K562 (cell line): ENCODE results near the gene HNRNPF. TPM values are rescaled to one million over a fixed set of nuclear protein-coding genes. Genes with fewer than 3 reads are reported as not detected.
"Not testable (repeated sequence)": the region's sequence is repeated elsewhere in the genome, so short reads cannot be mapped to it uniquely, and the experiment has no call there.

Experiments
- ATAC-seq: fragments of 200-7000 bp; cut with Tn5 transposase; 3 replicates; pipeline ENCODE4 v1.9.1; 2020; ENCODE audit warnings: moderate library complexity
- BruUV-seq: library from RNA; stranded (reverse); fragments of 400-500 nt; replicated peaks from 2 replicates; lab custom pipeline; 2021; lab: Mats Ljungman, UMichigan
- CTCF ChIA-PET: fragments of 300-600 bp; formaldehyde crosslinking; extraction: SDS; loops from one replicate; lab custom pipeline; 2021; ENCODE audit warnings: low intra/inter-chr PET ratio; lab: Yijun Ruan, JAX
- POLR2A ChIA-PET: fragments of 300-600, 350-650 bp; sonication (Branson Sonifier 250); formaldehyde crosslinking; extraction: SDS; loops from one replicate; lab custom pipeline; 2021; ENCODE audit warnings: antibody characterized with exemption, inconsistent platforms; lab: Yijun Ruan, JAX
- DNase-seq, 4 experiments: peaks; one replicate each; pipeline versions ENCODE4 v3.0.0 to v3.0.0-alpha.2; 2011 to 2018; ENCODE audit warnings: low spot score in 3 of 4, mixed read lengths in 3 of 4; ENCODE audit errors: extremely low read depth in 1 of 4
- FAIRE-seq: peaks from 2 replicates; lab custom pipeline; 2011; peaks lifted over from hg19 to GRCh38; lab: Jason Lieb, UNC
- H2AFZ ChIP-seq: 2 replicates; pipeline ENCODE4 v1.6.0; 2011; ENCODE audit warnings: low read depth, low read length, control low read depth, inconsistent platforms
- H3K27ac ChIP-seq: fragments of 200-600 bp; 3 replicates; pipeline ENCODE4 v1.8.0; 2011; ENCODE audit warnings: low read depth, mild to moderate bottlenecking, control low read depth, inconsistent platforms, low read length, moderate library complexity, mixed read lengths; ENCODE audit errors: extremely low read depth
- H3K27me3 ChIP-seq, 2 experiments: fragments of 300-600 bp in 1 of 2; 2 replicates in 1 of 2; 3 replicates in 1 of 2; pipeline versions ENCODE4 v1.6.0 to v1.8.0; 2011; ENCODE audit warnings: inconsistent platforms in 2 of 2, low read length in 2 of 2, mild to moderate bottlenecking in 1 of 2, mixed read lengths in 1 of 2, moderate library complexity in 1 of 2; ENCODE audit not compliant: control insufficient read depth in 2 of 2, insufficient read depth in 2 of 2
- H3K36me3 ChIP-seq: fragments of 300-600 bp; 3 replicates; pipeline ENCODE4 v1.8.0; 2011; ENCODE audit warnings: mild to moderate bottlenecking, low read length, inconsistent platforms; ENCODE audit not compliant: control insufficient read depth, insufficient read depth
- H3K4me1 ChIP-seq, 2 experiments: fragments of 200-600 bp in 1 of 2; replicated peaks in 1 of 2; 2 replicates in 1 of 2; 3 replicates in 1 of 2; pipeline versions ENCODE4 v1.5.1 to v1.8.0; 2011; ENCODE audit warnings: inconsistent platforms in 2 of 2, low read length in 2 of 2, mild to moderate bottlenecking in 1 of 2, mixed read lengths in 1 of 2, moderate library complexity in 1 of 2; ENCODE audit not compliant: control insufficient read depth in 2 of 2, insufficient read depth in 2 of 2
- H3K4me2 ChIP-seq: 2 replicates; pipeline ENCODE4 v1.6.1; 2011; ENCODE audit warnings: low read length, control low read depth, inconsistent platforms, mixed read lengths; ENCODE audit not compliant: insufficient read depth
- H3K4me3 ChIP-seq: fragments of 200-600 bp; sonication (generic), shearing (Covaris generic); 2 replicates; pipeline ENCODE4 v1.5.1; 2016; ENCODE audit warnings: control low read depth, inconsistent platforms
- H3K79me2 ChIP-seq: fragments of 200-600 bp; 3 replicates; pipeline ENCODE4 v1.8.0; 2011; ENCODE audit warnings: low read length, inconsistent platforms; ENCODE audit not compliant: control insufficient read depth, insufficient read depth
- H3K9ac ChIP-seq, 2 experiments: 2 replicates each; pipeline versions ENCODE4 v1.6.0 to v1.6.1; 2011; ENCODE audit warnings: low read depth in 2 of 2, low read length in 2 of 2, control low read depth in 1 of 2, inconsistent platforms in 1 of 2, mild to moderate bottlenecking in 1 of 2, mixed read lengths in 1 of 2; ENCODE audit not compliant: insufficient read depth in 1 of 2
- H3K9me1 ChIP-seq: one replicate; pipeline ENCODE4 v1.6.0; 2011; ENCODE audit warnings: inconsistent platforms, mild to moderate bottlenecking, low read length, moderate library complexity; ENCODE audit not compliant: control insufficient read depth, insufficient read depth
- H3K9me3 ChIP-seq: replicated peaks from 2 replicates; pipeline ENCODE4 v1.5.1; 2011; ENCODE audit warnings: low read depth, low read length, inconsistent platforms; ENCODE audit not compliant: control insufficient read depth, insufficient read depth
- H4K20me1 ChIP-seq: replicated peaks from 2 replicates; pipeline ENCODE4 v1.6.1; 2011; ENCODE audit warnings: low read length, inconsistent platforms, mixed read lengths; ENCODE audit not compliant: control insufficient read depth, insufficient read depth
- WGBS: fragments of 100-300 bp; shearing (Covaris generic); methylation state at CpG from one replicate; pipeline ENCODE4 v1.1.6; 2016; ENCODE audit warnings: low coverage, mixed read lengths; ENCODE audit not compliant: insufficient coverage; ENCODE audit errors: missing lambda C conversion rate; 5-methylcytosine and 5-hydroxymethylcytosine counted together
- in situ Hi-C: fragments of 300-500 bp; cut with MboI; formaldehyde crosslinking; loops from 4 replicates; pipeline ENCODE4 v1.15.0; 2018; ENCODE audit warnings: inconsistent platforms, mixed read lengths
- intact Hi-C: fragments of 100-400 bp; cut with micrococcal nuclease; formaldehyde crosslinking; loops from 2 replicates; pipeline ENCODE4 v1.14.2; 2022
- polyA plus RNA-seq, 8 experiments: library from polyadenylated mRNA; depleted of rRNA in 4 of 8; stranded (reverse) in 5 of 8; unstranded in 3 of 8; fragments of >200 nt; fragmentation: Nextera tagmentation in 2 of 8; fragmentation: Illumina TruSeq in 1 of 8; extraction: Ambion mirVana in 2 of 8; extraction: Trizol in 1 of 8; gene quantifications; 2 replicates each; pipeline versions ENCODE4 v1.2.1 to v1.2.3, GENCODE V29; 2011 to 2014; ENCODE audit warnings: inconsistent platforms in 1 of 8, missing spikeins in 1 of 8
- total RNA-seq, 7 experiments: library from RNA; depleted of rRNA in 6 of 7; stranded (reverse); fragments of >200 nt in 6 of 7; fragmentation: Illumina TruSeq in 2 of 7; extraction: Trizol in 2 of 7; gene quantifications; 2 replicates each; pipeline versions ENCODE4 v1.2.1 to v1.2.3, GENCODE V29; 2011 to 2021; ENCODE audit warnings: low replicate concordance in 1 of 7

The HNRNPF gene
- total and polyA plus RNA-seq, 9 of the 15 experiments (the other 6 are each of a cell fraction or from before 2014, with no cell fraction given) = 192 to 489 (median 416) TPM

DNA sequence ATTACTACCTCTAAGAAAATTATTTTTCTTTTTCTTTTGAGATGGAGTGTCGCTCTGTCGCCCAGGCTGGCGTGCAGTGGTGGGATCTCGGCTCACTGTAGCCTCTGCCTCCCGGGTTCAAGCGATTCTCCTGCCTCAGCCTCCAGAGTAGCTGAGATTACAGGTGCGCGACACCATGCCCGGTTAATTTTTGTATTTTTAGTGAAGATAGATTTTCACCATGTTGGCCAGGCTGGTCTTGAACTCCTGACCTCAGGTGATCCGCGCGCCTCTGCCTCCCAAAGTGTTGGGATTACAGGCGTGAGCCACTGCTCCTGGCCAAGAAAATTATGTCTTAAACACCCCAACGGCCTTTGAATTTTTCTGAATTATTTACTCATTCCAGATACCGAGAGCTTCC is 47.6 kb upstream of the HNRNPF start:
- H3K9ac ChIP-seq, in situ Hi-C loops, H3K4me2 ChIP-seq, FAIRE-seq, H3K9me1 ChIP-seq, H3K27me3 ChIP-seq, intact Hi-C loops, DNase-seq, CTCF ChIA-PET, H4K20me1 ChIP-seq, H3K4me3 ChIP-seq, BruUV-seq, H3K9me3 ChIP-seq, ATAC-seq, H3K36me3 ChIP-seq: not testable (repeated sequence)
- WGBS = 90% methylated on average over 15 of the region's 15 CpGs
- Histone ChIP-seq H2AFZ (peak overlapping the region; percentile 90), H3K27ac (peak overlapping the region; percentile 90; the same call in 1 of the 3 replicates), H3K79me2 (peaks cover 14% of the 10 kb centered on the region), H3K4me1 (peaks cover 16 to 22% of the 10 kb centered on the region in 2 experiments; a peak in 4 of 5 replicates)
- POLR2A ChIA-PET = interaction anchor here (1.2 to 1.5 kb wide), 2 partner anchors 61 to 63 kb away, joined by 3 to 4 read pairs; no protein-coding TSS in a partner anchor

DNA sequence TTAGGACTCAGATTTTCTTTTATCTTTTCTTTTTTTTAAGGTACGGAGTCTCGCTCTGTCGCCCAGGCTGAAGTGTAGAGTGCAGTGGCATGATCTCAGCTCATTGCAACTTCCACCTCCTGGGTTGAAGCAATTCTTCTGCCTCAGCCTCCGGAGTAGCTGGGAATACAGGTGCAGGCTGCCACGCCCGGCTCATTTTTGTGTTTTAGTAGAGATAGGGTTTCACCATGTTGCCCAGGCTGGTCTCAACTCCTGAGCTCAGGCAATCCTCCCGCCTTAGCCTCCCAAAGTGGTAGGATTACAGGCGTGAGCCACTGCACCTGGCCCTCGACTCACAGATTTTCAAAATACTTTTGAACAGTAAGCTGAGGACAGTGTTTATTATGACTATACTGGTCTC is 45.0 kb upstream of the HNRNPF start:
- CTCF ChIA-PET, BruUV-seq, ATAC-seq, H3K27me3 ChIP-seq, H4K20me1 ChIP-seq, H3K4me3 ChIP-seq, FAIRE-seq, H3K27ac ChIP-seq, H2AFZ ChIP-seq, DNase-seq, intact Hi-C loops, H3K36me3 ChIP-seq, H3K9me3 ChIP-seq, H3K9me1 ChIP-seq: not testable (repeated sequence)
- POLR2A ChIA-PET = interaction anchor here (0.9 to 1.2 kb wide), 2 partner anchors 56 to 63 kb away, joined by 3 to 6 read pairs; no protein-coding TSS in a partner anchor
- H3K9ac ChIP-seq = peak overlapping the region in 1 of 2 experiments; percentile 81; a peak in 1 of 4 replicates
- H3K4me2 ChIP-seq = peak overlapping the region; percentile 43; the same call in 1 of the 2 replicates
- H3K4me1 ChIP-seq = peaks cover 16 to 22% of the 10 kb centered on the region in 2 experiments; a peak in 4 of 5 replicates
- peaks cover 14% of the 10 kb centered on the region for H3K79me2 ChIP-seq
- 74% methylated on average over 9 of the region's 9 CpGs for WGBS
- in situ Hi-C loops = loop anchor here (5.0 kb wide), 1 partner anchor 57 kb away; no protein-coding TSS in a partner anchor
